SK-N-SH (cell line): ENCODE measurements around the gene ACOXL.

Experiments used
- CTCF ChIP-seq: fragments of 200-600 bp; sonication (generic); IDR thresholded peaks from 2 replicates; pipeline ENCODE4 v1.6.1; 2017; ENCODE audit warnings: antibody characterized with exemption, mild to moderate bottlenecking, moderate library complexity
- JUND ChIP-seq: IDR thresholded peaks from 2 replicates; pipeline ENCODE4 v1.4.0; 2012
- POLR2AphosphoS5 ChIP-seq: IDR thresholded peaks from 2 replicates; pipeline ENCODE4 v1.6.1; 2012; ENCODE audit warnings: low read depth, low read length
- RAD21 ChIP-seq: IDR thresholded peaks from 2 replicates; pipeline ENCODE4 v1.6.1; 2012; ENCODE audit warnings: mild to moderate bottlenecking, low read length
- YY1 ChIP-seq: IDR thresholded peaks from 2 replicates; pipeline ENCODE4 v1.4.0; 2012; ENCODE audit warnings: low read depth, mild to moderate bottlenecking

GRCh38 chr2:110854355-110855081 is 122.1 kb downstream of the ACOXL start:
- TF ChIP-seq POLR2AphosphoS5 (no peak), CTCF (peak; percentile 19; the same call in 1 of the 2 replicates), YY1 (no peak), JUND (no peak), RAD21 (0 out of 2 replicates have a peak, but pooled peaks have one; percentile 11)
